ENCODE measurements around the gene RAB40C.
A peak's percentile ranks its signal among the peaks of the same experiment; 100 is the strongest.

The RAB40C gene

DNA sequence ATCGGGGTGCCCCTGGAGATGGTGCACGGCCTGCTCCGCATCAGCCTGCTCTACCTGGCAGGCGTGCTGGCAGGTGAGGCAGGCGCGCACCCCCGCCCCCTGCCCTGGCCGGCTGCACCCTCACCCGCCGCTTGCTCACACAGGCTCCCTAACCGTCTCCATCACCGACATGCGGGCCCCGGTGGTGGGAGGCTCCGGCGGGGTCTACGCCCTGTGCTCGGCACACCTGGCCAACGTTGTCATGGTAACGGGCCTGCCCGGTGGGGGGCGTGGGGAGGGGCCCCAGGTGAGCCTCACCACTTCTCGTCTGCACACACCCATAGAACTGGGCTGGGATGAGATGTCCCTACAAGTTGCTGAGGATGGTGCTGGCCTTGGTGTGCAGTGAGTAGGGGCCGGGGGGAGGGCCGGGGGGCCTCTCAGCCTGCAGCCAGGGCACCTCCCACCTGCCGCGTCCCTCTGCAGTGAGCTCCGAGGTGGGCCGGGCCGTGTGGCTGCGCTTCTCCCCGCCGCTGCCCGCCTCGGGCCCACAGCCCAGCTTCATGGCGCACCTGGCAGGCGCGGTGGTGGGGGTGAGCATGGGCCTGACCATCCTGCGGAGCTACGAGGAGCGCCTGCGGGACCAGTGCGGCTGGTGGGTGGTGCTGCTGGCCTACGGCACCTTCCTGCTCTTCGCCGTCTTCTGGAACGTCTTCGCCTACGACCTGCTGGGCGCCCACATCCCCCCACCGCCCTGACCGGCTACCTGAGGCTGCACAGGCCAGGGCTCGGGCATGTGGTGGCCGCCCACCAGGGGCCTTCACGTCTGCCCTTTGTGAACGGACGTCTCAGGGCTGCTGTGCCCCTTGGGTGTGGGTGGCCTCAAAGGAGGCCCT is 87.7 kb downstream of the RAB40C start:
- no peak for DNase-seq (ENCODE audit: low spot score)
- ATAC-seq (ENCODE audit: low read depth): peak; percentile 26
- Histone ChIP-seq H3K27me3 (ENCODE audit: insufficient read depth, poor library complexity, severe bottlenecking) (no peaks in the 10 kb centered on the region), H3K4me3 (ENCODE audit: severe bottlenecking) (peak overlapping the region; percentile 26), H3K36me3 (ENCODE audit: low read depth) (peaks cover 31% of the 10 kb centered on the region), H3K27ac (ENCODE audit: poor library complexity, severe bottlenecking) (peak overlapping the region; percentile 72), H3K9me3 (ENCODE audit: severe bottlenecking) (no peaks in the 10 kb centered on the region), H3K4me1 (ENCODE audit: insufficient read depth, poor library complexity, severe bottlenecking) (peaks cover 21% of the 10 kb centered on the region)
- TF ChIP-seq, protein P1, sequence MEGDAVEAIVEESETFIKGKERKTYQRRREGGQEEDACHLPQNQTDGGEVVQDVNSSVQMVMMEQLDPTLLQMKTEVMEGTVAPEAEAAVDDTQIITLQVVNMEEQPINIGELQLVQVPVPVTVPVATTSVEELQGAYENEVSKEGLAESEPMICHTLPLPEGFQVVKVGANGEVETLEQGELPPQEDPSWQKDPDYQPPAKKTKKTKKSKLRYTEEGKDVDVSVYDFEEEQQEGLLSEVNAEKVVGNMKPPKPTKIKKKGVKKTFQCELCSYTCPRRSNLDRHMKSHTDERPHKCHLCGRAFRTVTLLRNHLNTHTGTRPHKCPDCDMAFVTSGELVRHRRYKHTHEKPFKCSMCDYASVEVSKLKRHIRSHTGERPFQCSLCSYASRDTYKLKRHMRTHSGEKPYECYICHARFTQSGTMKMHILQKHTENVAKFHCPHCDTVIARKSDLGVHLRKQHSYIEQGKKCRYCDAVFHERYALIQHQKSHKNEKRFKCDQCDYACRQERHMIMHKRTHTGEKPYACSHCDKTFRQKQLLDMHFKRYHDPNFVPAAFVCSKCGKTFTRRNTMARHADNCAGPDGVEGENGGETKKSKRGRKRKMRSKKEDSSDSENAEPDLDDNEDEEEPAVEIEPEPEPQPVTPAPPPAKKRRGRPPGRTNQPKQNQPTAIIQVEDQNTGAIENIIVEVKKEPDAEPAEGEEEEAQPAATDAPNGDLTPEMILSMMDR (IDR thresholded peaks at IDR 0.05; ENCODE audit: poor library complexity, severe bottlenecking): no peak

DNA sequence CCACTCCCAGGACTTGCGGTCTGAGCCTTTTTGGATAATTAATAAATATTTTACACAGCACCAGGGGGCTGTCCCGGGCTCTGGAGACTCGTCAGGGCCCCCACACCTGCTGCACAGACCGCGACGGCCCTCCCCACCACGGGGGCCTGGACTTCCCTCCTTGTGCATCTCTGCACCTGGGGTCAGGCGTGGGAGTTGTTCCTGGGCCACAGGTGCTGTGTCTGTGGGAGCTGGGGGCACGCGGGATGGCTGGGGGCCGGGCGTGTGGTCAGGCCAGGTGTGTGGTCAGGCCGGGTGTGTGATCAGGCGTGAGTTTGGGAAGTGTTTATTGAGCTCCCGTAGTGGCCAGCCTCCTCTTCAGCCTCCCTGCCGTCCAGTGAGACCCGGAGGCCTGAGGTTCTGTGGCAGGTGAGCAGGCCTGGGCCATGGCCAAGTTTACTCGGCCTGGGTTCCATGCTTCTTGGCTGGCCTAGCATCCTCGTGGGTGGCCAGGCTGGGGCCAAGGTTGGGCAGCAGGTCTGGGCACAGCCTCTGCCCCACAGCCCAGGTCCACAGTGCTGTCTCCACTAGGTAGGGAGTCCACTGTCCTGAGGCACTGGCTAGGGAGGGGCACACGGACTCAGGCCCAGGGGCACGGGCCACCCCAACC is 88.5 kb downstream of the RAB40C start:
- peak overlapping the region; percentile 72 for H3K27ac ChIP-seq (ENCODE audit: poor library complexity, severe bottlenecking)
- H3K27me3 ChIP-seq (ENCODE audit: insufficient read depth, poor library complexity, severe bottlenecking): no peaks in the 10 kb centered on the region
- H3K4me1 ChIP-seq (ENCODE audit: insufficient read depth, poor library complexity, severe bottlenecking): peaks cover 21% of the 10 kb centered on the region
- ATAC-seq (ENCODE audit: low read depth) (no peak), DNase-seq (ENCODE audit: low spot score) (no peak)
- H3K9me3 ChIP-seq (ENCODE audit: severe bottlenecking): no peaks in the 10 kb centered on the region
- TF ChIP-seq, protein P1 (IDR thresholded peaks at IDR 0.05; ENCODE audit: poor library complexity, severe bottlenecking): no peak
- H3K4me3 ChIP-seq (ENCODE audit: severe bottlenecking): no peak overlapping the region
- H3K36me3 ChIP-seq (ENCODE audit: low read depth): peaks cover 33% of the 10 kb centered on the region

All from RWPE2 (cell line).